ENCODE data around the gene LBHD2. TPM values are rescaled to one million over a fixed set of nuclear protein-coding genes. Genes with fewer than 3 reads are reported as not detected.

Gene LBHD2
- total and polyA plus RNA-seq, 2 of the 8 experiments (the other 6 are each of a cell fraction or from before 2014, with no cell fraction given) = not detected

- Histone ChIP-seq H2BK5ac (ENCODE audit: low read depth, low read length) (no peak overlapping the region), H3K9ac (replicated peaks in 1 of 4; ENCODE audit: extremely low read depth in 1 of 4, low read depth in 3 of 4, low read length in 3 of 4) (no peak overlapping the region), H4K5ac (ENCODE audit: insufficient read length, low read depth, low read length) (no peak overlapping the region), H2BK120ac (replicated peaks; ENCODE audit: low read depth, low read length) (no peak overlapping the region), H3K4me1 (replicated peaks in 1 of 4; ENCODE audit: control insufficient read depth in 3 of 4, insufficient read depth in 4 of 4, low read length in 3 of 4) (peaks cover 2 to 13% (median 4%) of the 10 kb centered on the region in 4 experiments; a peak in 6 of 7 replicates), H3K4me2 (ENCODE audit: insufficient read depth in 1 of 2, low read depth in 2 of 2, low read length in 2 of 2) (no peak overlapping the region), H2BK12ac (ENCODE audit: low read depth, low read length) (0 out of 2 replicates have a peak overlapping the region, but pooled peaks have one; percentile 17), H2BK15ac (ENCODE audit: low read length) (no peak overlapping the region), H3K4ac (replicated peaks; ENCODE audit: insufficient read length, low read depth, low read length) (no peak overlapping the region), H2BK20ac (ENCODE audit: low read length) (no peak overlapping the region), H3K23me2 (ENCODE audit: low read depth, low read length) (peaks cover 12% of the 10 kb centered on the region; the same call in 1 of the 2 replicates), H4K91ac (replicated peaks; ENCODE audit: insufficient read length, low read length) (no peak overlapping the region), H3K79me1 (ENCODE audit: low read depth, low read length) (no peaks in the 10 kb centered on the region), H3K14ac (ENCODE audit: insufficient read length) (no peak overlapping the region), H3K36me3 (ENCODE audit: control insufficient read depth in 2 of 4, insufficient read depth in 4 of 4, low read length in 3 of 4) (no peaks in the 10 kb centered on the region), H2AK5ac (ENCODE audit: low read depth, low read length) (no peak overlapping the region), H3K27ac (ENCODE audit: low read depth, low read length) (no peak overlapping the region), H3K56ac (replicated peaks; ENCODE audit: insufficient read length, low read depth, low read length) (no peak overlapping the region), H4K8ac (ENCODE audit: extremely low read depth, insufficient read depth, low read length) (no peak overlapping the region), H3K4me3 (ENCODE audit: extremely low read depth in 1 of 4, insufficient read depth in 2 of 4, low read depth in 3 of 4, low read length in 4 of 4) (no peak overlapping the region), H3K9me3 (ENCODE audit: insufficient read depth in 2 of 2, low read depth in 1 of 2, low read length in 1 of 2) (no peaks in the 10 kb centered on the region), H3K27me3 (replicated peaks in 1 of 4; ENCODE audit: control insufficient read depth in 3 of 4, extremely low read depth in 1 of 4, insufficient read depth in 3 of 4, low read length in 3 of 4) (peaks cover 3 to 25% (median 21%) of the 10 kb centered on the region in 4 experiments), H4K20me1 (replicated peaks in 1 of 2; ENCODE audit: control insufficient read depth in 1 of 2, insufficient read depth in 2 of 2, low read length in 2 of 2) (peaks cover 0 to 5% of the 10 kb centered on the region in 2 experiments), H3K18ac (ENCODE audit: extremely low read depth, low read length) (no peak overlapping the region), H2AFZ (ENCODE audit: low read length) (no peak overlapping the region), H3K79me2 (ENCODE audit: control insufficient read depth in 1 of 2, insufficient read depth in 2 of 2, low read length in 2 of 2) (no peaks in the 10 kb centered on the region), H3K23ac (ENCODE audit: insufficient read length) (no peak overlapping the region)
- no peak for DNase-seq (ENCODE audit: low read depth in 1 of 2, low spot score in 2 of 2)
- CTCF ChIA-PET (ENCODE audit: partially characterized antibody) = interaction anchor here (0.6 to 5.2 kb wide), 11 partner anchors 9 to 206 kb away, joined by 3 to 43 read pairs (median 5); no protein-coding TSS in a partner anchor
- POLR2A ChIA-PET (ENCODE audit: partially characterized antibody) = interaction anchor here (0.6 kb wide), 1 partner anchor 11 kb away, joined by 3 read pairs; no protein-coding TSS in a partner anchor
- WGBS, 2 experiments (ENCODE audit: extremely low coverage in 1 of 2, insufficient coverage in 1 of 2, insufficient read length in 1 of 2, insufficient replicate concordance in 2 of 2, low coverage in 1 of 2, low lambda C conversion rate in 2 of 2, missing lambda C conversion rate in 1 of 2) = 86% methylated on average over 13 of the region's 13 CpGs; no CpG with 5 or more reads in 1 of the 2 experiments
- TF ChIP-seq CBX8 (IDR thresholded peaks at IDR 0.05; ENCODE audit: borderline replicate concordance, low read depth, low read length) (no peak), CHD2 (IDR thresholded peaks at IDR 0.05; ENCODE audit: low read length) (no peak), NANOG (IDR thresholded peaks at IDR 0.05; ENCODE audit: insufficient read depth, low read depth, low read length, poor library complexity, severe bottlenecking) (no peak), RXRA (IDR thresholded peaks at IDR 0.05; ENCODE audit: insufficient read depth, low read depth, low read length) (no peak), MAX (IDR thresholded peaks at IDR 0.05) (no peak), POLR2A (IDR thresholded peaks at IDR 0.05; ENCODE audit: control extremely low read depth in 1 of 2, low read depth in 2 of 2, low read length in 2 of 2) (no peak), GTF2F1 (IDR thresholded peaks at IDR 0.05; ENCODE audit: borderline replicate concordance, low read depth, low read length) (no peak), ZNF274 (IDR thresholded peaks at IDR 0.05; ENCODE audit: borderline replicate concordance, extremely low read depth, low read length) (no peak), NRF1 (IDR thresholded peaks at IDR 0.05; ENCODE audit: low read depth, low read length) (no peak), SP1 (IDR thresholded peaks at IDR 0.05; ENCODE audit: low read depth, low read length) (no peak), TAF7 (optimal IDR thresholded peaks at IDR 0.05; ENCODE audit: borderline replicate concordance, low read depth, low read length) (no peak), CHD1 (IDR thresholded peaks at IDR 0.05; ENCODE audit: low read depth, low read length) (no peak)
- FAIRE-seq = no peak
Observed at GRCh38 chr14:103087343-103087835, 3.4 kb downstream of the LBHD2 start.
